CD4-positive, alpha-beta memory T cell (primary cell): Measurements from ENCODE around the gene PDLIM4. TPM values are rescaled to one million over a fixed set of nuclear protein-coding genes. Genes with fewer than 3 reads are reported as not detected.

Source experiments
- CTCF ChIA-PET: fragments of 350-600 bp; sonication (Branson Sonifier 250); formaldehyde crosslinking; loops from one replicate; lab custom pipeline; 2021; ENCODE audit warnings: inconsistent platforms; ENCODE audit not compliant: partially characterized antibody; lab: Charles Lee
- POLR2A ChIA-PET: fragments of 350-600 bp; sonication (Branson Sonifier 250); formaldehyde crosslinking; loops from one replicate; lab custom pipeline; 2021; ENCODE audit not compliant: partially characterized antibody; lab: Charles Lee
- DNase-seq, 5 donors: peaks; one replicate each; pipeline versions ENCODE4 v3.0.0 to v3.0.0-alpha.2; 2020 to 2022; ENCODE audit warnings: mixed read lengths in 1 of 5
- H3K27ac ChIP-seq: one replicate; pipeline ENCODE4 v1.7.0; 2013; ENCODE audit warnings: low read depth, low read length
- H3K27me3 ChIP-seq: 2 replicates; pipeline ENCODE4 v1.7.0; 2013; ENCODE audit warnings: mild to moderate bottlenecking, low read length, moderate library complexity; ENCODE audit not compliant: insufficient read depth
- H3K36me3 ChIP-seq: 2 replicates; pipeline ENCODE4 v1.7.0; 2013; ENCODE audit warnings: mild to moderate bottlenecking, low read length, moderate library complexity; ENCODE audit not compliant: insufficient read depth
- H3K4me1 ChIP-seq: 2 replicates; pipeline ENCODE4 v1.7.0; 2013; ENCODE audit warnings: mild to moderate bottlenecking, low read length, moderate library complexity; ENCODE audit not compliant: insufficient read depth
- H3K4me3 ChIP-seq, 2 donors: one replicate each; pipeline ENCODE4 v1.7.0; 2013; ENCODE audit warnings: low read length in 2 of 2, mild to moderate bottlenecking in 1 of 2
- H3K9me3 ChIP-seq, 2 donors: one replicate each; pipeline ENCODE4 v1.7.0; 2013; ENCODE audit warnings: low read length in 2 of 2, control low read depth in 1 of 2; ENCODE audit not compliant: control insufficient read depth in 1 of 2
- H3K27ac Mint-ChIP-seq, 7 donors: one replicate each; pipeline ENCODE4 v1.8.0; 2020 to 2021; ENCODE audit warnings: mixed read lengths in 7 of 7, mild to moderate bottlenecking in 6 of 7, inconsistent platforms in 3 of 7, moderate library complexity in 3 of 7
- H3K27me3 Mint-ChIP-seq, 2 donors: one replicate each; pipeline ENCODE4 v1.8.0; 2020 to 2021; ENCODE audit warnings: mixed read lengths in 2 of 2
- H3K36me3 Mint-ChIP-seq, 2 donors: one replicate each; pipeline ENCODE4 v1.8.0; 2020 to 2021; ENCODE audit warnings: mixed read lengths in 2 of 2, inconsistent platforms in 1 of 2, mild to moderate bottlenecking in 1 of 2
- H3K4me1 Mint-ChIP-seq, 4 donors: one replicate each; pipeline ENCODE4 v1.8.0; 2020 to 2021; ENCODE audit warnings: mixed read lengths in 4 of 4, mild to moderate bottlenecking in 1 of 4
- H3K4me3 Mint-ChIP-seq, 8 donors: one replicate each; pipeline ENCODE4 v1.8.0; 2020 to 2021; ENCODE audit warnings: mixed read lengths in 8 of 8, mild to moderate bottlenecking in 7 of 8, moderate library complexity in 6 of 8, inconsistent platforms in 3 of 8
- H3K9me3 Mint-ChIP-seq, 8 donors: one replicate each; pipeline ENCODE4 v1.8.0; 2020 to 2021; ENCODE audit warnings: mixed read lengths in 8 of 8, mild to moderate bottlenecking in 5 of 8, inconsistent platforms in 3 of 8, moderate library complexity in 1 of 8
- intact Hi-C: fragments of 100-400 bp; cut with micrococcal nuclease; formaldehyde crosslinking; loops from one replicate; pipeline ENCODE4 v1.15.1; 2023
- polyA plus RNA-seq, 2 donors: library from polyadenylated mRNA; unstranded; fragments of 300-500 nt; fragmentation: Illumina TruSeq; gene quantifications; one replicate each; pipeline ENCODE4 v1.2.3, GENCODE V29; 2021
- total RNA-seq, 2 experiments: library from RNA; stranded (reverse); gene quantifications; one replicate each; pipeline ENCODE4 v1.2.3, GENCODE V29; 2021

Gene PDLIM4
- total and polyA plus RNA-seq, 4 experiments from 2014 or later: not detected

DNA sequence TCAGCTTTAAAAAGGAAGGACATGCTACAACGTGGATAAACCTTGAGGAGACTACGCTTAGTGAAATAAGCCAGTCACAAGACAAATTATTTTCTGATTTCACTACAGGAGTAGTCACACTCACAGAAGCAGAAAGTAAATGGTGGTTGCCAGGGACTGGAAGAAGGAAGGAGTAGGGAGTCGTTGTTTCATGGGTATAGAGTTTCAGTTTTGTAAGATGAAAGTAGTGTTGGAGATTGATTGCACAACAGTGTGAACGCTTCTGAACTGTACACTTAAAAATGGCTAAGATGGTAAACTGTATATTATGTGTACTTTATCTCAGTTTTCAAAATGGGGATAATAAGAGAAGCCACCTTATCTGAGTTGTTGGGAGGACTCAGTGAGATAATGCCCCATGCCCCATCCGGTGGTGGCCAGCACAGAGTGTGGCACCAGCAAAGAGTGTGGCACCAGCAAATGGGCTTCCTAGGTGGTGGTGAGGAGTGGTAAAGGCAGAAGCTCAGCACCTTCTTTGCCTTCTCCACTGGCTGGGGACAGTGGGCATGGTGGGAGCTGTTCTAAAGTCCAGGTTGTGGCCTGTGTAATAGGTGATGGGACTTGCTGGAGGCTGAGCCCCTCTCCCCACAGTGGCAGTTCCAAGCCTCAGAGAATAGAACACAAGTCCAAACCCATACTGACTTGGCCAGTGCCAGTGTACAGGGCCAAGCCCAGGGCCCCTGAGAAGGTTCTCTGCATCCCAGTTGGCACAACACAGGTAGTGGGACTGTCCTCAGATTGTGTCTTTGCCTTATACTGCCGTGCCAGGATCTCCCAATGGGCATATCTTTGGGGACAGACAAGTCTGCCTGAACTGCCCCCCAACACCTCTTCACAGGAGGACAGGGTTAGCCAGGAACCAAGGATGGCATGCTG is 41.1 kb downstream of the PDLIM4 start:
- ChIA-PET CTCF (no interaction called here), POLR2A (no interaction called here)
- DNase-seq: no peak
- peaks cover 1 to 2% of the 10 kb centered on the region in 2 donors for H3K36me3 Mint-ChIP-seq
- Histone ChIP-seq H3K9me3 (no peaks in the 10 kb centered on the region), H3K36me3 (no peaks in the 10 kb centered on the region), H3K27me3 (no peaks in the 10 kb centered on the region), H3K4me1 (peaks cover 11% of the 10 kb centered on the region), H3K27ac (no peak overlapping the region), H3K4me3 (no peak overlapping the region)
- H3K27me3 Mint-ChIP-seq: peaks cover 12 to 14% of the 10 kb centered on the region in 2 donors
- peaks cover 0 to 2% (median 0%) of the 10 kb centered on the region in 8 donors for H3K9me3 Mint-ChIP-seq
- no peak overlapping the region for H3K27ac Mint-ChIP-seq
- H3K4me3 Mint-ChIP-seq: no peak overlapping the region
- intact Hi-C loops: loop anchor here (10.0 kb wide), 1 partner anchor 526 kb away; no protein-coding TSS in a partner anchor
- peaks cover 7 to 18% (median 10%) of the 10 kb centered on the region in 4 donors for H3K4me1 Mint-ChIP-seq

DNA sequence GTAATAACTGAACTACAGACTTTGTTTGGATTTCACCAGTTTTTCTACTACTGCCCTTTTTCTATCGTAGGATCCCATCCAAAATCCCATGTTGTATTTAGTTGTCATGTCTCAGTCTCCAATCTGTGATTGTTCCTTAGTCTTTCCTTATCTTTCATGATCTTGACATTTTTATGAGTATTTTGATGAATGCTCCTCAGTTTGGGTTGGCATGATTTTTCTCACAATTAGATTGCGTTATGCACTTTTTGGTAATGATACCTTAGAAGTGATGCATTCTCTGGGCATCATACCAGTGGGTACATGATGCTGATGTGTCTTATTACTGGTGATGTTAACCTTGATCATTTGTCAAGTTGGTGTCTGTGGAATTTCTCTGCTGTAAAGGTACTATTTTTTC is 42.4 kb downstream of the PDLIM4 start:
- CTCF ChIA-PET: no interaction called here
- H3K4me3 Mint-ChIP-seq: no peak overlapping the region

DNA sequence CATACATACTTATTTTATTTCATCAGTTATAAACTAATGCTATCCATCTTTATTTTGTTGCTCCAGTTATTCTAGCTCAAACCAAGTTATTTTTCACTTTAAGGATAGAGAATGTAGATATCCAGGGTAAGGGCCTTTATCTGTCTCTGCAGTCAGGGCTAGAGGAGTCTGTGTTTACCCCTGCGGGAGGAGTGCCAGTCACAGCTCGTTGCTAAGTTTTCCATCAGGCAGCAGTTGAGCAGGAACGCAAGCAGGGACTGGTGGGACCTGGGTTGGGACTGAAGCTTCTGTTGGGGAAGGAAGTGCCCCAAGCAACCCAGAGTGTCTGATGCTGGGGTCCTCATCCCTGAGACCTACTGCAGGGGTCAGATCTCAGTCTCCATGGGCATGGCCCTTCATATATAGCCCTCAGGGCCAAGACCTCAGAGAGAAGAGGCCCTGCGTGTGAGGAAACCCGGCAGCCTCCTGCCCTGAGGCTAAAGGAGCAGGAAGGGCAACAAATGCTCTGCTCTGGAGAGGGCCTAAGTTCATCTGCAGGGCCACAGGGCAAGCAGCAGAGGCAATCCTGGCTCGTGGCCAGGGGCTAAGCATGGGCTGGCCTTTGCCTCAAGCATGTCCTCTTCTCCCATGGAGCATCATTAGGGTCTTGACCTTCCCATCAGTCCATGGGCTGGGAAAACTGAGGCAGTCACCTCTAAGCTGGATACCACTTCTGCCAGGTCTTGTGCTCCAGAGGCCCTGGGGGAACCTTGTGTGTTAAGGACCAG is 43.3 kb downstream of the PDLIM4 start:
- Mint-ChIP-seq H3K4me1 (peaks cover 0 to 2% (median under 1%) of the 10 kb centered on the region in 4 donors), H3K27me3 (peaks cover 7 to 9% of the 10 kb centered on the region in 2 donors), H3K27ac (no peak overlapping the region), H3K36me3 (peaks cover 4 to 12% of the 10 kb centered on the region in 2 donors), H3K4me3 (no peak overlapping the region), H3K9me3 (peaks cover 0 to 19% (median 13%) of the 10 kb centered on the region in 8 donors)
- no peaks in the 10 kb centered on the region for H3K9me3 ChIP-seq
- H3K4me3 ChIP-seq: no peak overlapping the region
- H3K27ac ChIP-seq: no peak overlapping the region
- H3K4me1 ChIP-seq: no peaks in the 10 kb centered on the region
- no peak for DNase-seq
- intact Hi-C loops: no loop called here
- no peaks in the 10 kb centered on the region for H3K27me3 ChIP-seq
- CTCF ChIA-PET: no interaction called here
- H3K36me3 ChIP-seq: no peaks in the 10 kb centered on the region
- POLR2A ChIA-PET: no interaction called here

More for the DNA sequence above, 42.4 kb downstream of the PDLIM4 start:
- Histone ChIP-seq H3K4me3 (no peak overlapping the region), H3K27ac (no peak overlapping the region), H3K36me3 (no peaks in the 10 kb centered on the region), H3K4me1 (peaks cover 7% of the 10 kb centered on the region), H3K9me3 (no peaks in the 10 kb centered on the region), H3K27me3 (no peaks in the 10 kb centered on the region)
- H3K36me3 Mint-ChIP-seq: peaks cover under 1 to 7% of the 10 kb centered on the region in 2 donors
- peaks cover 0 to 13% (median 7%) of the 10 kb centered on the region in 8 donors for H3K9me3 Mint-ChIP-seq
- no peak overlapping the region for H3K27ac Mint-ChIP-seq
- POLR2A ChIA-PET: no interaction called here
- peaks cover 11 to 14% of the 10 kb centered on the region in 2 donors for H3K27me3 Mint-ChIP-seq
- H3K4me1 Mint-ChIP-seq: peaks cover 3 to 10% (median 6%) of the 10 kb centered on the region in 4 donors
- no peak for DNase-seq
- intact Hi-C loops: loop anchor here (10.0 kb wide), 1 partner anchor 525 kb away; no protein-coding TSS in a partner anchor

DNA sequence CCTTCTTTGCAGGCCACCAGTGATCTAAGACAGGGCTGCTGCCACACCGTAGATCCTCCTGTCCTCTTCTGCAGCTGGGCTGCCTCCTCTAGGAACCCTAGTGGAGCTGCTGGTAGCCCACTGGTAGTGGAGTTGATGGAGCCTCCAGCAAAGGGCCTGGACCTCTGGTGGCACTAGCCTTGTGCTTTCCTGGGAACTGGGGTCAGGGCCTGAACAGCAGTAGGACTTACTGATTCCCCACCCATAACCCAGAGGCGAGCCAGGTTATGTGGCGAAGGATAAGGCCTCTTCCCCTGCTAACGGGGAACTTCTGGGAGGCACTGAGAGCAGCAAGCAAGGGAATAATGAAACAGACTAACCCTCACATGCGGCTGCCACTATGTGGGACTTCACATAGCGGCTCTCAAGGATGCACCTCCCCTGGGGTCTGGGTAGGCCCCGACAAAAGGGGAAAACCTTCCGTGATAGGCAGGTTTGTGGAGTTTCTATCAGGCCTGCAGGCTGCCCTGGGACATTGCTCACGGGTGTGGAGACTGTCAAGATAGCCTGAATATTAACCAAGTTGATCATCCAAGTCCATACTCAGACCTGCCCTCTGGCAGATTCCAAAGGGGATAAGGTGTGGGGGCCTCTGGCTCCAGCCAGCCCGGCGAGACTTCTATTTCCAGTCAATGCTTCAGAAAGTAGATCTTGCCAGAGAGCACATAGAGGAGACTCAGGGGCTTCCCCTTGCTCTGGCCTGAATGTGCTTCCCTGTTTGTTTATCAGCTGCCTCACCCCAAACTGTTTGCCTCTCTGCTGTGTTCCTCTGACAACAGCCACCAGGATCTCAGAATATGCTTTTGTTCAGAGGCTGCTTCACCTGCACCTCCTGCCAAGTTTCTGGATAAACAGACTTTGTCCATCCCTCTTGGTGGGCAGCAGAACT is 44.1 kb downstream of the PDLIM4 start:
- ChIA-PET CTCF (interaction anchor here (2.5 kb wide), 1 partner anchor 8 kb away, joined by 9 read pairs; no protein-coding TSS in a partner anchor), POLR2A (no interaction called here)
- H3K9me3 ChIP-seq: no peaks in the 10 kb centered on the region
- H3K4me3 Mint-ChIP-seq: no peak overlapping the region
- no peaks in the 10 kb centered on the region for H3K4me1 Mint-ChIP-seq
- H3K9me3 Mint-ChIP-seq: peaks cover 0 to 20% (median 16%) of the 10 kb centered on the region in 8 donors
- H3K27ac Mint-ChIP-seq: no peak overlapping the region
- intact Hi-C loops: no loop called here
- H3K27me3 ChIP-seq: no peaks in the 10 kb centered on the region
- peaks cover 5 to 7% of the 10 kb centered on the region in 2 donors for H3K27me3 Mint-ChIP-seq
- no peak overlapping the region for H3K27ac ChIP-seq
- H3K36me3 Mint-ChIP-seq: peaks cover 4 to 12% of the 10 kb centered on the region in 2 donors
- no peak overlapping the region for H3K4me3 ChIP-seq
- DNase-seq: no peak
- no peaks in the 10 kb centered on the region for H3K4me1 ChIP-seq
- H3K36me3 ChIP-seq: no peaks in the 10 kb centered on the region

DNA sequence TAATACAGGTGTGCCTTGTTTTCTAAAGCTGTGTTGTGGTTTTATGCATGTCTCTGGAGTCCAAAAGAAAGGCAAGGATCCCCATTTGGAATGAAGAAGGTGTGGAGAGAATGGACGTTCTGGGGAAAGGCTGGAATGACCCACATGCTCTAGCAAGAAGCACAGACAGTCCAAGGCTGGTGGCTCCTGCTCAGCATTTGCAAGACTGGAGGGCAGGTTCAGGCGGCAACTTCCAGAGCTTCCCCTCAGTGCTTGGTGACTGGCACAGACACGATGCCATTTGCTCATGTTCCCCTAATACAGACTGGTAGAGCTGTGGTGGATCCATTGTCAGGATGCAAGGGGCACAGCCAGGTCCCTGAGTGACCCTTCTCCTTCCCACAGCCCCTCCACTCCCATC is 44.9 kb downstream of the PDLIM4 start:
- H3K27me3 Mint-ChIP-seq: peaks cover 2 to 4% of the 10 kb centered on the region in 2 donors
- POLR2A ChIA-PET: no interaction called here
- Histone ChIP-seq H3K27ac (no peak overlapping the region), H3K36me3 (no peaks in the 10 kb centered on the region), H3K4me3 (no peak overlapping the region), H3K9me3 (no peaks in the 10 kb centered on the region), H3K27me3 (no peaks in the 10 kb centered on the region), H3K4me1 (no peaks in the 10 kb centered on the region)
- no peak for DNase-seq
- H3K27ac Mint-ChIP-seq: no peak overlapping the region
- H3K9me3 Mint-ChIP-seq: peaks cover 0 to 24% (median 17%) of the 10 kb centered on the region in 8 donors
- H3K4me1 Mint-ChIP-seq: no peaks in the 10 kb centered on the region
- H3K36me3 Mint-ChIP-seq: peaks cover 4 to 12% of the 10 kb centered on the region in 2 donors
- intact Hi-C loops: no loop called here
- H3K4me3 Mint-ChIP-seq: no peak overlapping the region
- CTCF ChIA-PET: interaction anchor here (2.5 kb wide), 1 partner anchor 9 kb away, joined by 9 read pairs; no protein-coding TSS in a partner anchor

DNA sequence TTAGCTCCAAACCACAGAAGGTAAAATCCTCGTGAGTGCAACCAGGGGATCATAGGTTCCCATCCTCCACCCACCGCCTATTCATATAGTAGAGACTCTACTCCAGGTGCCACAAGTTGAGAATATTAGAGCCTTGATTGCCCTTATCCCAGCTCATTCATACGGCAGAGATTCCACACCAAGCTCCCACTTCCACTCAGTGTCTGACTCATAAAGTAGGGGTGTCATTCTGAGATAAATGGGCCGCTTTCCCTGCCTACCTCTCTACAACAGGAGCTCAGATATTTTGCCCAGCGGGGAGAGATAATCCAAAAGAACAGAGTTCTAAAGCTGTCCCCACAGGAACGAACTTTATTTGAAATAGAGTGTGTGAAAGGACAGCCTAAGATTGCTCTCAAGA is 46.1 kb downstream of the PDLIM4 start:
- POLR2A ChIA-PET: no interaction called here

More for the DNA sequence above, 46.1 kb downstream of the PDLIM4 start:
- Histone ChIP-seq H3K9me3 (no peaks in the 10 kb centered on the region), H3K27me3 (no peaks in the 10 kb centered on the region), H3K4me1 (no peaks in the 10 kb centered on the region), H3K4me3 (no peak overlapping the region), H3K27ac (no peak overlapping the region), H3K36me3 (no peaks in the 10 kb centered on the region)
- Mint-ChIP-seq H3K27me3 (peaks cover 0 to 2% of the 10 kb centered on the region in 2 donors), H3K4me3 (no peak overlapping the region), H3K27ac (peak overlapping the region in 1 of 7 donors; percentile 41), H3K9me3 (peaks cover 0 to 24% (median 17%) of the 10 kb centered on the region in 8 donors), H3K36me3 (peaks cover 4 to 12% of the 10 kb centered on the region in 2 donors), H3K4me1 (no peaks in the 10 kb centered on the region)
- intact Hi-C loops: no loop called here
- DNase-seq: no peak
- CTCF ChIA-PET: interaction anchor here (0.7 to 2.5 kb wide), 3 partner anchors 9 to 13 kb away, joined by 3 to 9 read pairs (median 4); no protein-coding TSS in a partner anchor
